ENCODE data around the gene MARCKS.

GRCh38 chr6:113820761-113821160 lies 36.4 kb upstream of the MARCKS start:
- TF ChIP-seq CTCF (IDR thresholded peaks at IDR 0.05; ENCODE audit: borderline replicate concordance, extremely low read depth, low read length, poor library complexity, severe bottlenecking) (no peak), EZH2 (IDR thresholded peaks at IDR 0.05; ENCODE audit: borderline replicate concordance, low read depth, low read length, severe bottlenecking) (no peak)

Data from DND-41 (cell line).